H9 (cell line): ENCODE measurements around the gene WDR70. TPM values are rescaled to one million over a fixed set of nuclear protein-coding genes. Genes with fewer than 3 reads are reported as not detected.

Source experiments
- DNase-seq: peaks from one replicate; pipeline ENCODE4 v3.0.0-alpha.2; 2017
- H2AFZ ChIP-seq: one replicate; pipeline ENCODE4 v1.6.1; 2013; ENCODE audit warnings: mild to moderate bottlenecking, low read length, control low read depth, moderate library complexity
- H2AK5ac ChIP-seq: 2 replicates; pipeline ENCODE4 v1.6.1; 2013; ENCODE audit warnings: low read length, control low read depth, mixed read lengths; ENCODE audit not compliant: insufficient read length
- H2BK120ac ChIP-seq: one replicate; pipeline ENCODE4 v1.6.1; 2013; ENCODE audit warnings: low read depth, mild to moderate bottlenecking, low read length, control low read depth, inconsistent platforms; ENCODE audit not compliant: poor library complexity, severe bottlenecking
- H2BK12ac ChIP-seq: 2 replicates; pipeline ENCODE4 v1.6.1; 2013; ENCODE audit warnings: low read length, control low read depth, mixed read lengths, low read depth; ENCODE audit not compliant: insufficient read length
- H2BK15ac ChIP-seq: 2 replicates; pipeline ENCODE4 v1.6.1; 2013; ENCODE audit warnings: low read depth, low read length, control low read depth
- H2BK20ac ChIP-seq: one replicate; pipeline ENCODE4 v1.6.1; 2013; ENCODE audit warnings: low read depth, mild to moderate bottlenecking, low read length, control low read depth, inconsistent platforms; ENCODE audit not compliant: poor library complexity, severe bottlenecking
- H2BK5ac ChIP-seq: 2 replicates; pipeline ENCODE4 v1.6.1; 2013; ENCODE audit warnings: low read length, control low read depth, mixed read lengths; ENCODE audit not compliant: insufficient read length
- H3K14ac ChIP-seq: 2 replicates; pipeline ENCODE4 v1.6.1; 2013; ENCODE audit warnings: low read length, control low read depth; ENCODE audit not compliant: insufficient read depth
- H3K18ac ChIP-seq: 2 replicates; pipeline ENCODE4 v1.6.1; 2013; ENCODE audit warnings: low read depth, mild to moderate bottlenecking, mixed read lengths, low read length, control low read depth; ENCODE audit not compliant: insufficient read length
- H3K23ac ChIP-seq: 2 replicates; pipeline ENCODE4 v1.6.1; 2013; ENCODE audit warnings: low read length, control low read depth, mixed read lengths, low read depth; ENCODE audit not compliant: insufficient read length
- H3K23me2 ChIP-seq: 2 replicates; pipeline ENCODE4 v1.6.1; 2013; ENCODE audit warnings: low read depth, mild to moderate bottlenecking, mixed read lengths, low read length, control low read depth; ENCODE audit not compliant: insufficient read length, poor library complexity, severe bottlenecking
- H3K27ac ChIP-seq: 2 replicates; pipeline ENCODE4 v1.5.1; 2013; ENCODE audit warnings: low read length, control low read depth, mixed read lengths, low read depth; ENCODE audit not compliant: insufficient read length
- H3K27me3 ChIP-seq: 2 replicates; pipeline ENCODE4 v1.6.1; 2013; ENCODE audit warnings: low read length, control low read depth, inconsistent platforms; ENCODE audit not compliant: insufficient read depth
- H3K4ac ChIP-seq: 2 replicates; pipeline ENCODE4 v1.6.1; 2013; ENCODE audit warnings: low read depth, mild to moderate bottlenecking, control low read depth, inconsistent platforms, low read length, moderate library complexity
- H3K4me1 ChIP-seq: 2 replicates; pipeline ENCODE4 v1.6.1; 2013; ENCODE audit warnings: low read length, control low read depth, inconsistent platforms; ENCODE audit not compliant: insufficient read depth
- H3K4me2 ChIP-seq: 2 replicates; pipeline ENCODE4 v1.6.1; 2013; ENCODE audit warnings: low read length, control low read depth, mixed read lengths; ENCODE audit not compliant: insufficient read length, insufficient read depth
- H3K56ac ChIP-seq: 2 replicates; pipeline ENCODE4 v1.6.1; 2013; ENCODE audit warnings: low read depth, mild to moderate bottlenecking, mixed read lengths, low read length, control low read depth; ENCODE audit not compliant: insufficient read length
- H3K79me1 ChIP-seq: 2 replicates; pipeline ENCODE4 v1.6.1; 2013; ENCODE audit warnings: low read depth, mild to moderate bottlenecking, moderate library complexity, low read length, control low read depth, inconsistent platforms; ENCODE audit not compliant: insufficient read depth, poor library complexity, severe bottlenecking
- H3K79me2 ChIP-seq: 2 replicates; pipeline ENCODE4 v1.6.1; 2013; ENCODE audit warnings: low read length, control low read depth, inconsistent platforms; ENCODE audit not compliant: insufficient read depth
- H3K9ac ChIP-seq: 2 replicates; pipeline ENCODE4 v1.6.1; 2013; ENCODE audit warnings: low read length, control low read depth, mixed read lengths; ENCODE audit not compliant: insufficient read length; ENCODE audit errors: extremely low read depth
- H3K9me3 ChIP-seq: one replicate; pipeline ENCODE4 v1.6.1; 2013; ENCODE audit warnings: low read depth, low read length, inconsistent platforms; ENCODE audit not compliant: control insufficient read depth
- H3T11ph ChIP-seq: one replicate; pipeline ENCODE4 v1.6.1; 2013; ENCODE audit warnings: mild to moderate bottlenecking, low read length, control low read depth, inconsistent platforms
- H4K20me1 ChIP-seq: one replicate; pipeline ENCODE4 v1.6.1; 2013; ENCODE audit not compliant: control insufficient read depth, insufficient read length, insufficient read depth
- H4K5ac ChIP-seq: 2 replicates; pipeline ENCODE4 v1.6.1; 2013; ENCODE audit warnings: low read depth, mild to moderate bottlenecking, mixed read lengths, low read length, control low read depth; ENCODE audit not compliant: insufficient read length
- H4K8ac ChIP-seq: replicated peaks from 2 replicates; pipeline ENCODE4 v1.6.1; 2013; ENCODE audit warnings: low read length, control low read depth, mixed read lengths, low read depth; ENCODE audit not compliant: insufficient read length
- H4K91ac ChIP-seq: 2 replicates; pipeline ENCODE4 v1.6.1; 2013; ENCODE audit warnings: low read depth, mild to moderate bottlenecking, moderate library complexity, mixed read lengths, low read length, control low read depth; ENCODE audit not compliant: insufficient read length
- H3K27ac Mint-ChIP-seq, 3 experiments: 2 replicates in 2 of 3; 3 replicates in 1 of 3; pipeline ENCODE4 v1.8.0; 2020 to 2021; ENCODE audit warnings: mixed read lengths in 3 of 3, mild to moderate bottlenecking in 1 of 3, moderate library complexity in 1 of 3
- H3K27me3 Mint-ChIP-seq: 2 replicates; pipeline ENCODE4 v1.8.0; 2021; ENCODE audit warnings: low read depth, mild to moderate bottlenecking, moderate library complexity, mixed read lengths
- H3K36me3 Mint-ChIP-seq, 3 experiments: 2 replicates in 2 of 3; 3 replicates in 1 of 3; pipeline ENCODE4 v1.8.0; 2020 to 2021; ENCODE audit warnings: low read depth in 3 of 3, mixed read lengths in 3 of 3; ENCODE audit not compliant: insufficient read depth in 1 of 3
- H3K4me1 Mint-ChIP-seq, 2 experiments: 2 replicates each; pipeline ENCODE4 v1.8.0; 2020; ENCODE audit warnings: mixed read lengths in 2 of 2
- H3K4me3 Mint-ChIP-seq, 2 experiments: 2 replicates in 1 of 2; 3 replicates in 1 of 2; pipeline ENCODE4 v1.8.0; 2020 to 2021; ENCODE audit warnings: mild to moderate bottlenecking in 2 of 2, mixed read lengths in 2 of 2, moderate library complexity in 1 of 2
- H3K9me3 Mint-ChIP-seq, 2 experiments: 2 replicates in 1 of 2; 3 replicates in 1 of 2; pipeline ENCODE4 v1.8.0; 2020; ENCODE audit warnings: mild to moderate bottlenecking in 2 of 2, mixed read lengths in 2 of 2, moderate library complexity in 1 of 2
- WGBS: extraction: QIAGEN DNeasy Blood & Tissue Kit; methylation state at CpG from one replicate; pipeline ENCODE4 v1.1.7; 2013; ENCODE audit warnings: missing lambda C conversion rate, low lambda C conversion rate, mixed read lengths; ENCODE audit not compliant: insufficient read length; ENCODE audit errors: extremely low coverage; 5-methylcytosine and 5-hydroxymethylcytosine counted together
- total RNA-seq: library from RNA; stranded (reverse); gene quantifications from 2 replicates; pipeline ENCODE4 v1.2.1, GENCODE V29; 2021
- TF ChIP-seq, protein P1 (sequence below): fragments of 200-600 bp; sonication (generic); conservative IDR thresholded peaks from 3 replicates; pipeline ENCODE4 v1.8.0; 2021; ENCODE audit warnings: antibody characterized with exemption, mild to moderate bottlenecking

Gene WDR70
- total RNA-seq, 1 experiment from 2014 or later = 38.1 TPM

DNA sequence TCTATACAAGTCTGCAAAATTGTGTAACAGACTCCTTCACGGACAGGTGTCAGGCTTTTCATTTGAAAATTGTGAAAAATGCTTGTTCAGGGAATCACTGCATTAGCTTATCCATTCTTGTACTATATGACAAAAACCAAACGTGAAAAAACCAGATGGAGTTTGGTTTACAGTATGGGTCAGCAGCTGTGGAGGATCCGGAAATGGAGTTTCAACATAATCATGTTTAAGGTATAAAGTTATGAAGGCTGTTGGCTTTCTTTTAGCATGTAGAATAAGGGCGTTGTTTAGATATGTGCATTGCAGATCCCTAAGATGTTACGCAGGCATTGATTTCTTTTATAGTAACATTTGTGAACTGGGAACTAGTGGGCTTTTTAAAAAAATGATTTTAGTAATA, 336.9 kb downstream of the WDR70 start:
- no peak for DNase-seq
- Histone ChIP-seq H4K91ac (no peak overlapping the region), H2AK5ac (no peak overlapping the region), H3K14ac (no peak overlapping the region), H3K79me1 (no peaks in the 10 kb centered on the region), H3K4ac (no peak overlapping the region), H3K27me3 (no peaks in the 10 kb centered on the region), H3K79me2 (no peaks in the 10 kb centered on the region), H2BK15ac (no peak overlapping the region), H3K4me1 (no peaks in the 10 kb centered on the region; the same call in 1 of the 2 replicates), H3K23me2 (no peaks in the 10 kb centered on the region), H2BK20ac (no peak overlapping the region), H2AFZ (no peak overlapping the region), H4K20me1 (no peaks in the 10 kb centered on the region), H3K9ac (no peak overlapping the region), H3K9me3 (no peaks in the 10 kb centered on the region), H2BK12ac (no peak overlapping the region), H4K8ac (no peak overlapping the region), H4K5ac (no peak overlapping the region), H3K56ac (no peak overlapping the region), H3K4me2 (no peak overlapping the region), H3K18ac (no peak overlapping the region), H3K23ac (no peak overlapping the region), H2BK120ac (no peak overlapping the region), H2BK5ac (no peak overlapping the region), H3K27ac (no peak overlapping the region), H3T11ph (no peak overlapping the region)
- Mint-ChIP-seq H3K27ac (no peak overlapping the region), H3K9me3 (no peaks in the 10 kb centered on the region), H3K36me3 (no peaks in the 10 kb centered on the region), H3K4me1 (peaks cover 8% of the 10 kb centered on the region in 2 experiments), H3K27me3 (no peaks in the 10 kb centered on the region), H3K4me3 (no peak overlapping the region)
- WGBS = no CpG with 5 or more reads among the region's 5 CpGs
- TF ChIP-seq, protein P1, sequence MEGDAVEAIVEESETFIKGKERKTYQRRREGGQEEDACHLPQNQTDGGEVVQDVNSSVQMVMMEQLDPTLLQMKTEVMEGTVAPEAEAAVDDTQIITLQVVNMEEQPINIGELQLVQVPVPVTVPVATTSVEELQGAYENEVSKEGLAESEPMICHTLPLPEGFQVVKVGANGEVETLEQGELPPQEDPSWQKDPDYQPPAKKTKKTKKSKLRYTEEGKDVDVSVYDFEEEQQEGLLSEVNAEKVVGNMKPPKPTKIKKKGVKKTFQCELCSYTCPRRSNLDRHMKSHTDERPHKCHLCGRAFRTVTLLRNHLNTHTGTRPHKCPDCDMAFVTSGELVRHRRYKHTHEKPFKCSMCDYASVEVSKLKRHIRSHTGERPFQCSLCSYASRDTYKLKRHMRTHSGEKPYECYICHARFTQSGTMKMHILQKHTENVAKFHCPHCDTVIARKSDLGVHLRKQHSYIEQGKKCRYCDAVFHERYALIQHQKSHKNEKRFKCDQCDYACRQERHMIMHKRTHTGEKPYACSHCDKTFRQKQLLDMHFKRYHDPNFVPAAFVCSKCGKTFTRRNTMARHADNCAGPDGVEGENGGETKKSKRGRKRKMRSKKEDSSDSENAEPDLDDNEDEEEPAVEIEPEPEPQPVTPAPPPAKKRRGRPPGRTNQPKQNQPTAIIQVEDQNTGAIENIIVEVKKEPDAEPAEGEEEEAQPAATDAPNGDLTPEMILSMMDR = no peak
